ENCODE measurements around the gene ZNF22. TPM values are rescaled to one million over a fixed set of nuclear protein-coding genes. Genes with fewer than 3 reads are reported as not detected.

The ZNF22 gene
- total and polyA plus RNA-seq, 8 donors: 0.58 to 39.8 (median 15.9) TPM

GRCh38 chr10:44990302-44990655 is 10.4 kb upstream of the ZNF22 start:
- DNase-seq: peak in 1 of 2 donors; percentile 62
- H3K4me1 ChIP-seq: peaks cover 16 to 63% (median 43%) of the 10 kb centered on the region in 4 donors
- H3K4me3 ChIP-seq: no peak overlapping the region
- H3K27ac ChIP-seq: peak overlapping the region in 2 of 5 donors; percentile 36 to 44
- no peaks in the 10 kb centered on the region for H3K9me3 ChIP-seq
- no peaks in the 10 kb centered on the region for H3K27me3 ChIP-seq
- TF ChIP-seq CTCF (IDR thresholded peaks at IDR 0.05): no peak
- TF ChIP-seq POLR2A (IDR thresholded peaks at IDR 0.05): no peak
- no peak for TF ChIP-seq POLR2AphosphoS5 (IDR thresholded peaks at IDR 0.05)
- TF ChIP-seq EP300 (IDR thresholded peaks at IDR 0.05): no peak
- H3K36me3 ChIP-seq: peaks cover 0 to 66% (median 48%) of the 10 kb centered on the region in 4 donors
- intact Hi-C loops (cut with DNase I; ENCODE audit: low total_unique reads): no loop called here
- 36 to 53% (median 41%) methylated on average over 8 of the region's 8 CpGs for WGBS, 5 donors

GRCh38 chr10:44990965-44991364 is 9.8 kb upstream of the ZNF22 start:
- TF ChIP-seq EP300 (IDR thresholded peaks at IDR 0.05) (no peak), POLR2A (IDR thresholded peaks at IDR 0.05) (no peak), CTCF (IDR thresholded peaks at IDR 0.05) (no peak), POLR2AphosphoS5 (IDR thresholded peaks at IDR 0.05) (no peak)
- DNase-seq: no peak
- Histone ChIP-seq H3K36me3 (peaks cover 0 to 62% (median 43%) of the 10 kb centered on the region in 4 donors), H3K27ac (peak overlapping the region in 2 of 5 donors; percentile 44 to 96), H3K9me3 (no peaks in the 10 kb centered on the region), H3K4me3 (no peak overlapping the region), H3K27me3 (no peaks in the 10 kb centered on the region), H3K4me1 (peaks cover 18 to 63% (median 50%) of the 10 kb centered on the region in 4 donors)
- WGBS, 5 donors: 95 to 98% (median 96%) methylated on average over 6 to 7 of the region's 7 CpGs
- intact Hi-C loops (cut with DNase I; ENCODE audit: low total_unique reads): no loop called here

GRCh38 chr10:44991571-44991970 is 9.2 kb upstream of the ZNF22 start:
- intact Hi-C loops (cut with DNase I; ENCODE audit: low total_unique reads): no loop called here
- 71 to 77% (median 73%) methylated on average over 5 of the region's 5 CpGs for WGBS, 5 donors
- Histone ChIP-seq H3K9me3 (no peaks in the 10 kb centered on the region), H3K27ac (peak overlapping the region in 2 of 5 donors; percentile 59 to 96), H3K27me3 (no peaks in the 10 kb centered on the region), H3K4me3 (no peak overlapping the region), H3K36me3 (peaks cover 0 to 57% (median 38%) of the 10 kb centered on the region in 4 donors), H3K4me1 (peaks cover 25 to 64% (median 54%) of the 10 kb centered on the region in 4 donors)
- TF ChIP-seq EP300 (IDR thresholded peaks at IDR 0.05): no peak
- TF ChIP-seq POLR2AphosphoS5 (IDR thresholded peaks at IDR 0.05): no peak
- no peak for TF ChIP-seq POLR2A (IDR thresholded peaks at IDR 0.05)
- no peak for TF ChIP-seq CTCF (IDR thresholded peaks at IDR 0.05)
- no peak for DNase-seq

- WGBS, 5 donors: 44 to 79% (median 68%) methylated on average over 5 to 11 of the region's 11 CpGs
These were observed 8.5 kb upstream of the ZNF22 start for GRCh38 chr10:44992070-44992731.

More at GRCh38 chr10:44992070-44992731, 8.5 kb upstream of the ZNF22 start:
- no peaks in the 10 kb centered on the region for H3K27me3 ChIP-seq
- H3K36me3 ChIP-seq: peaks cover 0 to 51% (median 34%) of the 10 kb centered on the region in 4 donors
- intact Hi-C loops (cut with DNase I; ENCODE audit: low total_unique reads): no loop called here
- peak overlapping the region in 2 of 5 donors; percentile 59 to 96 for H3K27ac ChIP-seq
- no peaks in the 10 kb centered on the region for H3K9me3 ChIP-seq
- H3K4me3 ChIP-seq: no peak overlapping the region
- TF ChIP-seq POLR2A (IDR thresholded peaks at IDR 0.05) (no peak), EP300 (IDR thresholded peaks at IDR 0.05) (no peak), POLR2AphosphoS5 (IDR thresholded peaks at IDR 0.05) (no peak), CTCF (IDR thresholded peaks at IDR 0.05) (no peak)
- H3K4me1 ChIP-seq: peaks cover 31 to 65% (median 60%) of the 10 kb centered on the region in 4 donors
- peak in 1 of 2 donors; percentile 83 for DNase-seq

Measured in stomach (tissue), 9 donors.